Central memory CD8-positive, alpha-beta T cell (primary cell): Measurements from ENCODE around the gene CCL5.
"Not testable (repeated sequence)": the region's sequence is repeated elsewhere in the genome, so short reads cannot be mapped to it uniquely, and the experiment has no call there.

Experiments
- ATAC-seq: fragments of 150-1000 bp; cut with Tn5 transposase; replicated peaks from 2 replicates; pipeline ENCODE4 v1.10.0; 2022; ENCODE audit warnings: mild to moderate bottlenecking, moderate FRiP score, moderate number of reproducible peaks; ENCODE audit not compliant: poor library complexity, severe bottlenecking; ENCODE audit errors: extremely low read depth
- DNase-seq, 2 donors: peaks; one replicate each; pipeline ENCODE4 v3.0.0; 2021; ENCODE audit warnings: low spot score in 2 of 2
- H3K27ac Mint-ChIP-seq: one replicate; pipeline ENCODE4 v1.8.0; 2022; ENCODE audit warnings: low read depth, mild to moderate bottlenecking, moderate library complexity, mixed read lengths
- H3K27me3 Mint-ChIP-seq: one replicate; pipeline ENCODE4 v1.8.0; 2022; ENCODE audit warnings: mixed read lengths
- H3K36me3 Mint-ChIP-seq: one replicate; pipeline ENCODE4 v1.8.0; 2022; ENCODE audit warnings: mild to moderate bottlenecking, moderate library complexity, mixed read lengths; ENCODE audit not compliant: insufficient read depth
- H3K4me1 Mint-ChIP-seq: one replicate; pipeline ENCODE4 v1.8.0; 2022; ENCODE audit warnings: mixed read lengths
- H3K4me3 Mint-ChIP-seq: one replicate; pipeline ENCODE4 v1.8.0; 2022; ENCODE audit warnings: mild to moderate bottlenecking, moderate library complexity, mixed read lengths
- H3K9me3 Mint-ChIP-seq: one replicate; pipeline ENCODE4 v1.8.0; 2022; ENCODE audit warnings: mixed read lengths

Gene CCL5

GRCh38 chr17:35907691-35908090 is 27.5 kb upstream of the CCL5 start:
- Mint-ChIP-seq H3K4me1 (peaks cover 38% of the 10 kb centered on the region), H3K4me3 (no peak overlapping the region), H3K27ac (no peak overlapping the region), H3K36me3 (no peaks in the 10 kb centered on the region), H3K9me3 (no peaks in the 10 kb centered on the region), H3K27me3 (no peaks in the 10 kb centered on the region)
- DNase-seq (no peak), ATAC-seq (no peak)

- no peaks in the 10 kb centered on the region for H3K27me3 Mint-ChIP-seq
- no peaks in the 10 kb centered on the region for H3K9me3 Mint-ChIP-seq
- DNase-seq (no peak), ATAC-seq (no peak)
- H3K36me3 Mint-ChIP-seq: no peaks in the 10 kb centered on the region
- no peak overlapping the region for H3K4me3 Mint-ChIP-seq
- H3K4me1 Mint-ChIP-seq: peaks cover 37% of the 10 kb centered on the region
- H3K27ac Mint-ChIP-seq: no peak overlapping the region
Observed at GRCh38 chr17:35906926-35907637, 26.9 kb upstream of the CCL5 start.

GRCh38 chr17:35906191-35906925 is 26.2 kb upstream of the CCL5 start:
- peaks cover 36% of the 10 kb centered on the region for H3K4me1 Mint-ChIP-seq
- no peaks in the 10 kb centered on the region for H3K9me3 Mint-ChIP-seq
- no peak overlapping the region for H3K27ac Mint-ChIP-seq
- DNase-seq (no peak), ATAC-seq (no peak)
- H3K27me3 Mint-ChIP-seq: no peaks in the 10 kb centered on the region
- no peaks in the 10 kb centered on the region for H3K36me3 Mint-ChIP-seq
- no peak overlapping the region for H3K4me3 Mint-ChIP-seq

- DNase-seq: no peak
- ATAC-seq: no peak
- Mint-ChIP-seq H3K36me3 (peaks cover 7% of the 10 kb centered on the region), H3K27me3 (no peaks in the 10 kb centered on the region), H3K4me1 (peaks cover 50% of the 10 kb centered on the region), H3K27ac (no peak overlapping the region), H3K4me3 (no peak overlapping the region), H3K9me3 (no peaks in the 10 kb centered on the region)
Observed at GRCh38 chr17:35903451-35903850, 23.3 kb upstream of the CCL5 start.

GRCh38 chr17:35901631-35902175 is 21.5 kb upstream of the CCL5 start:
- ATAC-seq (no peak), DNase-seq (no peak)
- H3K9me3 Mint-ChIP-seq: no peaks in the 10 kb centered on the region
- H3K36me3 Mint-ChIP-seq: peaks cover 7% of the 10 kb centered on the region
- H3K4me1 Mint-ChIP-seq: peaks cover 47% of the 10 kb centered on the region
- peak overlapping the region; percentile 96 for H3K27ac Mint-ChIP-seq
- H3K4me3 Mint-ChIP-seq: no peak overlapping the region
- no peaks in the 10 kb centered on the region for H3K27me3 Mint-ChIP-seq

GRCh38 chr17:35900708-35901480 is 20.7 kb upstream of the CCL5 start:
- ATAC-seq: peak; percentile 73
- Mint-ChIP-seq H3K9me3 (no peaks in the 10 kb centered on the region), H3K27me3 (no peaks in the 10 kb centered on the region), H3K36me3 (peaks cover 11% of the 10 kb centered on the region), H3K27ac (peak overlapping the region; percentile 96), H3K4me1 (peaks cover 54% of the 10 kb centered on the region), H3K4me3 (peak overlapping the region; percentile 58)
- DNase-seq: peak in 1 of 2 donors; percentile 54

GRCh38 chr17:35900280-35900679 is 20.1 kb upstream of the CCL5 start:
- peak in 1 of 2 donors; percentile 19 for DNase-seq
- Mint-ChIP-seq H3K9me3 (no peaks in the 10 kb centered on the region), H3K4me3 (peak overlapping the region; percentile 58), H3K27me3 (no peaks in the 10 kb centered on the region), H3K36me3 (peaks cover 13% of the 10 kb centered on the region), H3K27ac (peak overlapping the region; percentile 96), H3K4me1 (peaks cover 60% of the 10 kb centered on the region)
- ATAC-seq: peak; percentile 20

GRCh38 chr17:35898283-35899070 is 18.3 kb upstream of the CCL5 start:
- DNase-seq (no peak), ATAC-seq (no peak)
- Mint-ChIP-seq H3K4me1 (peaks cover 68% of the 10 kb centered on the region), H3K9me3 (no peaks in the 10 kb centered on the region), H3K36me3 (peaks cover 13% of the 10 kb centered on the region), H3K27me3 (no peaks in the 10 kb centered on the region), H3K27ac (peak overlapping the region; percentile 96), H3K4me3 (peak overlapping the region; percentile 58)

- H3K27ac Mint-ChIP-seq: peak overlapping the region; percentile 23
- H3K36me3 Mint-ChIP-seq: peaks cover 13% of the 10 kb centered on the region
- not testable (repeated sequence) for H3K9me3 Mint-ChIP-seq, DNase-seq, ATAC-seq, H3K27me3 Mint-ChIP-seq
- peaks cover 69% of the 10 kb centered on the region for H3K4me1 Mint-ChIP-seq
- peak overlapping the region; percentile 58 for H3K4me3 Mint-ChIP-seq
Observed at GRCh38 chr17:35897772-35898171, 17.6 kb upstream of the CCL5 start.

GRCh38 chr17:35895636-35896587 is 15.8 kb upstream of the CCL5 start:
- no peaks in the 10 kb centered on the region for H3K27me3 Mint-ChIP-seq
- DNase-seq (peak in 1 of 2 donors; percentile 47), ATAC-seq (peak; percentile 63)
- H3K4me1 Mint-ChIP-seq: peaks cover 76% of the 10 kb centered on the region
- no peaks in the 10 kb centered on the region for H3K9me3 Mint-ChIP-seq
- peak overlapping the region; percentile 58 for H3K4me3 Mint-ChIP-seq
- peak overlapping the region; percentile 72 for H3K27ac Mint-ChIP-seq
- peaks cover 13% of the 10 kb centered on the region for H3K36me3 Mint-ChIP-seq

GRCh38 chr17:35894206-35894605 is 14.0 kb upstream of the CCL5 start:
- Mint-ChIP-seq H3K9me3 (no peaks in the 10 kb centered on the region), H3K4me1 (peaks cover 76% of the 10 kb centered on the region), H3K4me3 (no peak overlapping the region), H3K27ac (no peak overlapping the region), H3K36me3 (peaks cover 10% of the 10 kb centered on the region), H3K27me3 (no peaks in the 10 kb centered on the region)
- ATAC-seq (no peak), DNase-seq (no peak)
